HepG2 (cell line): ENCODE measurements around the gene TRIM9.

Experiments used
- ELF4 ChIP-seq: sonication (generic); formaldehyde crosslinking; IDR thresholded peaks from 2 replicates; pipeline ENCODE4 v1.5.0; 2020; ENCODE audit warnings: missing genetic modification reagents, mild to moderate bottlenecking, moderate library complexity, borderline replicate concordance
- EP300 ChIP-seq, 3 experiments: sonication (generic) in 1 of 3; formaldehyde crosslinking in 1 of 3; IDR thresholded peaks; 2 replicates each; pipeline versions ENCODE4 v1.5.1 to v1.6.1; 2011 to 2020; ENCODE audit warnings: low read depth in 2 of 3, low read length in 2 of 3, borderline replicate concordance in 1 of 3, improper control_type of control experiment in 1 of 3, mild to moderate bottlenecking in 1 of 3, missing genetic modification reagents in 1 of 3, moderate library complexity in 1 of 3
- ESRRA ChIP-seq: sonication (generic); formaldehyde crosslinking; IDR thresholded peaks from 2 replicates; pipeline ENCODE4 v1.5.1; 2020; ENCODE audit warnings: mild to moderate bottlenecking, low read depth, missing genetic modification reagents
- NFE2L1 ChIP-seq: sonication (generic); formaldehyde crosslinking; IDR thresholded peaks from 2 replicates; pipeline ENCODE4 v1.4.0; 2020; ENCODE audit warnings: missing genetic modification reagents, mild to moderate bottlenecking, borderline replicate concordance
- POLR2G ChIP-seq: fragments of 200-400 bp; formaldehyde crosslinking; IDR thresholded peaks from 2 replicates; pipeline ENCODE4 v1.6.1; 2018; ENCODE audit warnings: mild to moderate bottlenecking, low read depth, low read length, moderate library complexity
- ZBTB1 ChIP-seq: sonication (generic); formaldehyde crosslinking; IDR thresholded peaks from 2 replicates; pipeline ENCODE4 v1.4.0; 2020; ENCODE audit warnings: missing genetic modification reagents, borderline replicate concordance
- ZBTB7A ChIP-seq: sonication (generic); formaldehyde crosslinking; IDR thresholded peaks from 2 replicates; pipeline ENCODE4 v1.8.0; 2022; ENCODE audit warnings: mild to moderate bottlenecking, missing genetic modification reagents
- ZNF121 ChIP-seq: sonication (generic); formaldehyde crosslinking; IDR thresholded peaks from 2 replicates; pipeline ENCODE4 v1.5.0; 2020; ENCODE audit warnings: mild to moderate bottlenecking, missing genetic modification reagents
- ZNF232 ChIP-seq: sonication (generic); formaldehyde crosslinking; IDR thresholded peaks from 2 replicates; pipeline ENCODE4 v1.4.0; 2020; ENCODE audit warnings: missing genetic modification reagents, borderline replicate concordance
- ZNF780A ChIP-seq: sonication (generic); formaldehyde crosslinking; IDR thresholded peaks from 2 replicates; pipeline ENCODE4 v1.8.0; 2022; ENCODE audit warnings: mild to moderate bottlenecking, missing genetic modification reagents, moderate library complexity

DNA sequence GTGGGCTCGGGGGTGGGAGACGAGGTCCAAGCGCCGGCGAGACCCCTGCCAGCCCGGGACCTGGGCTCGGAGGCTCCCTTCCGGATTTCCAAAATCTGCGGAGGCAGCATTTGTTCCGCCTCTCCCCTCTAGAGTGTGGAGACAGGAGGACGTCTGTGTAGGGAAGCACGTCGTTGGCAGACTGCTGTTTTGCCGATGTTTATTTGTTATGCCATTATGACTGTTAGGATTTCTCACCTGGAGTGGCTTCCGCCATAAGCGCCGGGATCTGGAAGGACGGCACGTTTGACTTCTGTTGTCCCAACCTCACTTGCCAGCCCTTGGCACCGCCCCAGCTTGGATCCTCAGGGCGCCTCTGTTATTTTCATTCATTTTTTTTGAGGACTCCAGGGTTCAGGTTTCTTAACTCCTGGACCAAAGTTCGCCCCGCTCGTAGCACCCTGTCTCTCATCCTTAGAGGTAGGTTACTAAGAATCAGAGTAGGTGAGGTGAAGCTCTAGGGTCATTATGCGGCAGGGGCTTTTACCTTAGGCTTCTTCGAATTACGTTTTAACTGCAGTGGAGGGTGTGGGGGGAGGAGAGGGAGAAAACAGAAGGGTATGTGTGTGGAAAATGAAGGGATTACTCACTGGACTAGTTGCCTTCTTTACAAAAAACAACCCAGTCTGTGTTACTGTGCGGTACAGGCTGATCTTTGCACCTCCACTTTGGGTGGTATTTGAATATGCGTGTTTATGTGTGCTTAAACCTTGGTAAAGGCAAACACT is 150.1 kb downstream of the TRIM9 start:
- TF ChIP-seq EP300 (IDR thresholded peaks at IDR 0.05; ENCODE audit: low read depth in 2 of 2, low read length in 2 of 2) (peak in 1 of 2 experiments; percentile 59; a peak in 1 of 4 replicates), EP300 (CRISPR knock-in tag; IDR thresholded peaks at IDR 0.05; ENCODE audit: borderline replicate concordance) (0 out of 2 replicates have a peak, but pooled peaks have one; percentile 46), ZNF121 (CRISPR knock-in tag) (no peak), ZNF780A (no peak), NFE2L1 (no peak), POLR2G (peak; percentile 76), ZNF232 (CRISPR knock-in tag) (no peak), ELF4 (no peak), ZBTB7A (CRISPR knock-in tag) (no peak), ESRRA (CRISPR knock-in tag) (no peak), ZBTB1 (CRISPR knock-in tag) (no peak)
